Muscle layer of colon (tissue), 2 donors: ENCODE results near the gene GNAS-AS1.

Source experiments
- H3K27ac ChIP-seq: one replicate; pipeline ENCODE4 v1.7.0; 2013; ENCODE audit warnings: low read depth, mild to moderate bottlenecking, low read length, moderate library complexity
- H3K27me3 ChIP-seq, 2 donors: one replicate each; pipeline ENCODE4 v1.7.0; 2013; ENCODE audit warnings: low read length in 2 of 2, mild to moderate bottlenecking in 2 of 2; ENCODE audit not compliant: insufficient read depth in 2 of 2, control insufficient read depth in 1 of 2
- H3K36me3 ChIP-seq: one replicate; pipeline ENCODE4 v1.7.0; 2013; ENCODE audit warnings: mild to moderate bottlenecking, low read length; ENCODE audit not compliant: insufficient read depth
- H3K4me1 ChIP-seq: one replicate; pipeline ENCODE4 v1.7.0; 2013; ENCODE audit warnings: mild to moderate bottlenecking, low read length; ENCODE audit not compliant: insufficient read depth
- H3K4me3 ChIP-seq, 2 donors: one replicate each; pipeline ENCODE4 v1.7.0; 2013; ENCODE audit warnings: low read length in 2 of 2, low read depth in 1 of 2, mild to moderate bottlenecking in 1 of 2, moderate library complexity in 1 of 2
- H3K9ac ChIP-seq: one replicate; pipeline ENCODE4 v1.7.0; 2013; ENCODE audit warnings: low read length
- H3K9me3 ChIP-seq: one replicate; pipeline ENCODE4 v1.7.0; 2013; ENCODE audit warnings: mild to moderate bottlenecking, low read length
- donor health status: abdominal sarcoma.
- donor health status: Adenocarcinoma of cecum.

The GNAS-AS1 gene

GRCh38 chr20:58797371-58798338, 53.0 kb downstream of the GNAS-AS1 start:
- H3K36me3 ChIP-seq = no peaks in the 10 kb centered on the region
- H3K9me3 ChIP-seq = no peaks in the 10 kb centered on the region
- no peak overlapping the region for H3K9ac ChIP-seq
- H3K27ac ChIP-seq = no peak overlapping the region
- no peaks in the 10 kb centered on the region for H3K27me3 ChIP-seq
- no peak overlapping the region for H3K4me3 ChIP-seq
- no peaks in the 10 kb centered on the region for H3K4me1 ChIP-seq

- H3K36me3 ChIP-seq = no peaks in the 10 kb centered on the region
- H3K4me1 ChIP-seq = no peaks in the 10 kb centered on the region
- H3K27ac ChIP-seq = no peak overlapping the region
- no peak overlapping the region for H3K9ac ChIP-seq
- no peaks in the 10 kb centered on the region for H3K9me3 ChIP-seq
- no peak overlapping the region for H3K4me3 ChIP-seq
- no peaks in the 10 kb centered on the region for H3K27me3 ChIP-seq
Observed at GRCh38 chr20:58795923-58796245, 54.8 kb downstream of the GNAS-AS1 start.

GRCh38 chr20:58795181-58795922, 55.4 kb downstream of the GNAS-AS1 start:
- no peaks in the 10 kb centered on the region for H3K27me3 ChIP-seq
- no peaks in the 10 kb centered on the region for H3K36me3 ChIP-seq
- H3K9ac ChIP-seq = no peak overlapping the region
- H3K4me1 ChIP-seq = no peaks in the 10 kb centered on the region
- no peak overlapping the region for H3K4me3 ChIP-seq
- H3K9me3 ChIP-seq = no peaks in the 10 kb centered on the region
- H3K27ac ChIP-seq = no peak overlapping the region

- no peak overlapping the region for H3K4me3 ChIP-seq
- no peaks in the 10 kb centered on the region for H3K27me3 ChIP-seq
Observed at GRCh38 chr20:58794510-58795180, 56.1 kb downstream of the GNAS-AS1 start.

GRCh38 chr20:58793512-58794420, 56.9 kb downstream of the GNAS-AS1 start:
- Histone ChIP-seq H3K9me3 (no peaks in the 10 kb centered on the region), H3K27me3 (no peaks in the 10 kb centered on the region), H3K36me3 (no peaks in the 10 kb centered on the region), H3K4me1 (no peaks in the 10 kb centered on the region), H3K27ac (no peak overlapping the region), H3K4me3 (no peak overlapping the region), H3K9ac (no peak overlapping the region)

More at GRCh38 chr20:58794510-58795180, 56.1 kb downstream of the GNAS-AS1 start:
- H3K9me3 ChIP-seq = no peaks in the 10 kb centered on the region
- no peaks in the 10 kb centered on the region for H3K36me3 ChIP-seq
- no peaks in the 10 kb centered on the region for H3K4me1 ChIP-seq
- no peak overlapping the region for H3K27ac ChIP-seq
- no peak overlapping the region for H3K9ac ChIP-seq

GRCh38 chr20:58792426-58792825, 58.3 kb downstream of the GNAS-AS1 start:
- no peaks in the 10 kb centered on the region for H3K4me1 ChIP-seq
- H3K9ac ChIP-seq = no peak overlapping the region
- no peak overlapping the region for H3K4me3 ChIP-seq
- no peak overlapping the region for H3K27ac ChIP-seq
- H3K9me3 ChIP-seq = no peaks in the 10 kb centered on the region
- H3K36me3 ChIP-seq = no peaks in the 10 kb centered on the region
- no peaks in the 10 kb centered on the region for H3K27me3 ChIP-seq

- Histone ChIP-seq H3K27me3 (no peaks in the 10 kb centered on the region), H3K9ac (no peak overlapping the region), H3K9me3 (no peaks in the 10 kb centered on the region), H3K4me1 (no peaks in the 10 kb centered on the region), H3K36me3 (no peaks in the 10 kb centered on the region), H3K27ac (no peak overlapping the region), H3K4me3 (no peak overlapping the region)
Observed at GRCh38 chr20:58791286-58791685, 59.4 kb downstream of the GNAS-AS1 start.

- H3K4me1 ChIP-seq = no peaks in the 10 kb centered on the region
- no peaks in the 10 kb centered on the region for H3K9me3 ChIP-seq
- no peaks in the 10 kb centered on the region for H3K36me3 ChIP-seq
- H3K9ac ChIP-seq = no peak overlapping the region
- H3K27me3 ChIP-seq = no peaks in the 10 kb centered on the region
- H3K4me3 ChIP-seq = no peak overlapping the region
- no peak overlapping the region for H3K27ac ChIP-seq
Observed at GRCh38 chr20:58790454-58790853, 60.2 kb downstream of the GNAS-AS1 start.

- H3K9me3 ChIP-seq = no peaks in the 10 kb centered on the region
- no peaks in the 10 kb centered on the region for H3K27me3 ChIP-seq
- H3K36me3 ChIP-seq = no peaks in the 10 kb centered on the region
- no peak overlapping the region for H3K4me3 ChIP-seq
- no peaks in the 10 kb centered on the region for H3K4me1 ChIP-seq
- no peak overlapping the region for H3K27ac ChIP-seq
- no peak overlapping the region for H3K9ac ChIP-seq
Observed at GRCh38 chr20:58788896-58789544, 61.7 kb downstream of the GNAS-AS1 start.

GRCh38 chr20:58787211-58788005, 63.3 kb downstream of the GNAS-AS1 start:
- Histone ChIP-seq H3K27me3 (no peaks in the 10 kb centered on the region), H3K9ac (no peak overlapping the region), H3K36me3 (no peaks in the 10 kb centered on the region), H3K27ac (no peak overlapping the region), H3K9me3 (no peaks in the 10 kb centered on the region), H3K4me3 (no peak overlapping the region), H3K4me1 (no peaks in the 10 kb centered on the region)
